HUES48 (cell line): ENCODE data around the gene PMFBP1.

Experiments
- H3K27ac ChIP-seq: one replicate; pipeline ENCODE4 v1.7.0; 2013; ENCODE audit warnings: low read depth, low read length, inconsistent platforms
- H3K27me3 ChIP-seq: 2 replicates; pipeline ENCODE4 v1.6.1; 2013; ENCODE audit warnings: mild to moderate bottlenecking, low read length; ENCODE audit not compliant: control insufficient read depth, insufficient read depth
- H3K36me3 ChIP-seq: 2 replicates; pipeline ENCODE4 v1.6.1; 2013; ENCODE audit warnings: low read length; ENCODE audit not compliant: control insufficient read depth, insufficient read depth
- H3K4me1 ChIP-seq: 2 replicates; pipeline ENCODE4 v1.6.1; 2013; ENCODE audit warnings: mild to moderate bottlenecking, low read length; ENCODE audit not compliant: control insufficient read depth, insufficient read depth
- H3K4me3 ChIP-seq: 2 replicates; pipeline ENCODE4 v1.5.1; 2013; ENCODE audit warnings: mild to moderate bottlenecking, low read depth, low read length
- H3K9ac ChIP-seq: 2 replicates; pipeline ENCODE4 v1.6.1; 2013; ENCODE audit warnings: mild to moderate bottlenecking, low read depth, low read length, moderate library complexity
- H3K9me3 ChIP-seq: 2 replicates; pipeline ENCODE4 v1.6.1; 2013; ENCODE audit warnings: low read length; ENCODE audit not compliant: control insufficient read depth, insufficient read depth

PMFBP1 gene, protein sequence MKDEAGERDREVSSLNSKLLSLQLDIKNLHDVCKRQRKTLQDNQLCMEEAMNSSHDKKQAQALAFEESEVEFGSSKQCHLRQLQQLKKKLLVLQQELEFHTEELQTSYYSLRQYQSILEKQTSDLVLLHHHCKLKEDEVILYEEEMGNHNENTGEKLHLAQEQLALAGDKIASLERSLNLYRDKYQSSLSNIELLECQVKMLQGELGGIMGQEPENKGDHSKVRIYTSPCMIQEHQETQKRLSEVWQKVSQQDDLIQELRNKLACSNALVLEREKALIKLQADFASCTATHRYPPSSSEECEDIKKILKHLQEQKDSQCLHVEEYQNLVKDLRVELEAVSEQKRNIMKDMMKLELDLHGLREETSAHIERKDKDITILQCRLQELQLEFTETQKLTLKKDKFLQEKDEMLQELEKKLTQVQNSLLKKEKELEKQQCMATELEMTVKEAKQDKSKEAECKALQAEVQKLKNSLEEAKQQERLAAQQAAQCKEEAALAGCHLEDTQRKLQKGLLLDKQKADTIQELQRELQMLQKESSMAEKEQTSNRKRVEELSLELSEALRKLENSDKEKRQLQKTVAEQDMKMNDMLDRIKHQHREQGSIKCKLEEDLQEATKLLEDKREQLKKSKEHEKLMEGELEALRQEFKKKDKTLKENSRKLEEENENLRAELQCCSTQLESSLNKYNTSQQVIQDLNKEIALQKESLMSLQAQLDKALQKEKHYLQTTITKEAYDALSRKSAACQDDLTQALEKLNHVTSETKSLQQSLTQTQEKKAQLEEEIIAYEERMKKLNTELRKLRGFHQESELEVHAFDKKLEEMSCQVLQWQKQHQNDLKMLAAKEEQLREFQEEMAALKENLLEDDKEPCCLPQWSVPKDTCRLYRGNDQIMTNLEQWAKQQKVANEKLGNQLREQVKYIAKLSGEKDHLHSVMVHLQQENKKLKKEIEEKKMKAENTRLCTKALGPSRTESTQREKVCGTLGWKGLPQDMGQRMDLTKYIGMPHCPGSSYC

DNA sequence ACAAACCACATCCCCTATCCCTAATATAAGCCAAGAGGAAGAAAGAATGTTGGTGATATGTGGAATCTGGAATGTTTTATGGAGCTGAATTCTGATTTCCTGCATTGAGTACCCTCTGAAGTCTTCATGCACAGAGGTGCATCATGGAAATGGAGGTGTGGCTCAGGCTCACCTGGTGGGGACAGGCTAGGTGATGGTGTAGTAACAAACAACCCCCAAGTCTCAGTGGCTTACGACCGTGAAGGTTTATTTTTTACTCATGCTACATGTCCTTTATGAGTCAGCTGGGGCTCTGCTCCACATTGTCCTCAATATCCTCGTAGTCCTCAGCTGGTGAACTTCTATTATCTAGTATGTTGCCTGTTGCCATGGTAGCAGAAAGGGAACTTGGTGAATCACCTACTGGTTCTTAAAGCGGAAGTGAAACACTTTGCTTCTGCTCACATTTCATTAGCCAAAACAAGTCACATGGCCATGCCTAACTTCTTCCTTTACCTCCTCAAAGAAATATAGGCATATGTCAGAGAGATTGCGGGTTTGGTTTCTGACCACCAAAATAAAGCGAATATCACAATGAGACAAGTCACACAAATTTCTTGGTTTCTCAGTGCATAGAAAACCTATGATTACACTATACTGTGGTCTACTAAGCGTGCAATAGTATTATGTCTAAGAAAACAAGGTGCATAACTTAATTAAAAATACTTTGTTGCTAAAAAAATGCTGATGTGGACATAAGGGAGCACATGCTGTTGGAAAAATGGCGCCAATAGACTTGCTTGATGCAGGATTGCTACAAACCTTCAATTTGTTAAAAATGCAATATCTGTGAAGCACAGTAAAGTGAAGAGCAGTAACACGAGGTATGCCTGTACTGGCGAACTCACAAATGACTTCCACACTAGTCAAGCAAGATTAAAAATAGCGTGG is at the start of gene PMFBP1:
Gene PMFBP1, minus strand, starts transcription at position 51 of the 930 bp plus-strand sequence. CDS start 947 bp downstream, outside the sequence.
- Histone ChIP-seq H3K27ac (no peak within 1 kb of the TSS), H3K9me3 (no peaks in the 10 kb centered on the region), H3K4me1 (no peaks in the 10 kb centered on the region), H3K4me3 (no peak within 1 kb of the TSS), H3K9ac (no peak within 1 kb of the TSS), H3K36me3 (no peaks in the 10 kb centered on the region), H3K27me3 (no peaks in the 10 kb centered on the region)

- Histone ChIP-seq H3K4me3 (no peak overlapping the region), H3K4me1 (no peaks in the 10 kb centered on the region), H3K9ac (no peak overlapping the region), H3K27me3 (no peaks in the 10 kb centered on the region), H3K9me3 (no peaks in the 10 kb centered on the region), H3K36me3 (no peaks in the 10 kb centered on the region), H3K27ac (no peak overlapping the region)
Observed at GRCh38 chr16:72221630-72222024, 49.7 kb upstream of the PMFBP1 start.

- Histone ChIP-seq H3K9me3 (no peaks in the 10 kb centered on the region), H3K4me1 (no peaks in the 10 kb centered on the region), H3K27me3 (no peaks in the 10 kb centered on the region), H3K9ac (no peak overlapping the region), H3K4me3 (no peak overlapping the region), H3K36me3 (no peaks in the 10 kb centered on the region), H3K27ac (no peak overlapping the region)
Observed at GRCh38 chr16:72220875-72221629, 49.1 kb upstream of the PMFBP1 start.

DNA sequence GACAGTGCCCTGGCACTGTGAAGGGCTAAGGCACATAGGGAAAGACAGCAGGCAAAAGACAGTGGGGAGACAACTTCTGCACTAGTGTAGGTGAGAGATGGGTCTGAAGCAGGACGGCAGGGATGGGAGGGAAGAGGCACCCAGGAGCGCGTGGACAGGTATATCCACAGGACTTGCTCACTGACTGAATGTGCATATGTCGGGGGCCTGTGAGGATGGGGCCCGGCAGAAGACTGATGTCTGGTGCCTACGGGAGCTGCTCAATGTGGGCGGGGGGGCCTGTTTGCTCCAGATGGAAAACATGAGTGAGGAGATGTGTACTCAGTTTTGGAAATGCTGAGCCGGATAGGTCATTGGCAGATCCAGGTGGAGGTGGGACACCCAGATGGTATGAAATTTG is 47.3 kb upstream of the PMFBP1 start:
- no peaks in the 10 kb centered on the region for H3K9me3 ChIP-seq
- H3K27ac ChIP-seq = no peak overlapping the region
- no peak overlapping the region for H3K9ac ChIP-seq
- no peaks in the 10 kb centered on the region for H3K4me1 ChIP-seq
- H3K27me3 ChIP-seq = no peaks in the 10 kb centered on the region
- H3K36me3 ChIP-seq = no peaks in the 10 kb centered on the region
- no peak overlapping the region for H3K4me3 ChIP-seq

DNA sequence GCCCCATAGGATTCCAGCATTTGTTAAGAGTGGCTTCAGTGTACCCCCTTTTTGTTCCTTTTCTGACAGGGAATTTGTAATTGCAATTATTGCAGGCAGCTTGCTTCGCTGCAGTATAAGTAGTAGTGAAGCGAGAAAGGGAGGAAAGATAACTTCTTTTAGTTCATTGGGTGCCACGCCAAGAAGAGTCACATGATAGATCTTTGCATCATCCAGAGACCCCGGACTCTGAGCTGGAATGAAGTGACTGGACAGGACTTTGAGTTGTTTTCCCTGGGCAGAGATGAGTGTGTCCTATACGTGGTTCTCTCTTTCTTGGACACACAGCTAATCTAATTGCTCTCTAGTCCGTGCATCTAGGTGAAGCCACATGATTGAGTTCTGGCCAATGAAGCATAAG is 44.8 kb upstream of the PMFBP1 start:
- Histone ChIP-seq H3K9me3 (no peaks in the 10 kb centered on the region), H3K4me3 (no peak overlapping the region), H3K9ac (no peak overlapping the region), H3K27ac (no peak overlapping the region), H3K27me3 (no peaks in the 10 kb centered on the region), H3K36me3 (no peaks in the 10 kb centered on the region), H3K4me1 (no peaks in the 10 kb centered on the region)

DNA sequence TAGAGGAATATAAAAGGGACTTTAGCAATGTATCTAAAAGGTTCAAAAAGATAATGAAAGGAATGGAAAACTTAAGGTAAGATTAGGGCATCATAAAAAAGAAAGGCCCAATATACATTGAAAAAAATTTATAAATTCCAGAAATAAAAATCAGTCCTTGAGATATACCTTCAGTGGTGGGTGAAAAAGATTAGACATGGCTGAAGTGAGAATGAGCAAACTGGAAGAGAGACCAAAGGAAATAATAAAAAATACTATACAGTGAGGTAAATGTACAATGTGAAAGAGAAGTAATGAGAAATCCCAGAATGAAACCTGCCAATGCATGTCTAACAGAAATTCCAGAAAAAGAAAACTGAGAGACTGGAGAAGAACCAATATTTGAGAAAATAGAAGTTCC is 42.9 kb upstream of the PMFBP1 start:
- Histone ChIP-seq H3K36me3 (no peaks in the 10 kb centered on the region), H3K4me3 (no peak overlapping the region), H3K4me1 (no peaks in the 10 kb centered on the region), H3K9me3 (no peaks in the 10 kb centered on the region), H3K9ac (no peak overlapping the region), H3K27me3 (no peaks in the 10 kb centered on the region), H3K27ac (no peak overlapping the region)

DNA sequence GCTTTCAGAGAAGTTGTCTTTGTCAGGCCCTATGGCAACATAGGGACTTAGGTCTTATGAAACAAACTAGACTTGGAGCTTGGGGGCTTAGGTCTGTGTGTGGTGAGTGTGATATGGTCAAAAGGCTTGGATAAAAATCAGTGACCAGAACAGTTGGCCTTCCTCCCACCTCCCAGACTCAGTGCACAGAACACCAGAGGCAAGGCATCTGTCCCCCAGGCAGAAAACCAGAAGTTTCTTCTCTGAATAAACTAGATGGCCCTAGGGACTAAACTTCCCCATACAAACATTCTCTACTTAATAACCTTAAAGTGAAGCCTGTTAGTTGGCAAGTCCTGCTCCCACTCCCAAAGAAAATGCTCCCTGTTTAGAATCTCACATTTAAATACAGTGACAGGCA is 39.2 kb upstream of the PMFBP1 start:
- Histone ChIP-seq H3K4me3 (no peak overlapping the region), H3K4me1 (no peaks in the 10 kb centered on the region), H3K27me3 (no peaks in the 10 kb centered on the region), H3K9me3 (no peaks in the 10 kb centered on the region), H3K36me3 (no peaks in the 10 kb centered on the region), H3K9ac (no peak overlapping the region), H3K27ac (no peak overlapping the region)

DNA sequence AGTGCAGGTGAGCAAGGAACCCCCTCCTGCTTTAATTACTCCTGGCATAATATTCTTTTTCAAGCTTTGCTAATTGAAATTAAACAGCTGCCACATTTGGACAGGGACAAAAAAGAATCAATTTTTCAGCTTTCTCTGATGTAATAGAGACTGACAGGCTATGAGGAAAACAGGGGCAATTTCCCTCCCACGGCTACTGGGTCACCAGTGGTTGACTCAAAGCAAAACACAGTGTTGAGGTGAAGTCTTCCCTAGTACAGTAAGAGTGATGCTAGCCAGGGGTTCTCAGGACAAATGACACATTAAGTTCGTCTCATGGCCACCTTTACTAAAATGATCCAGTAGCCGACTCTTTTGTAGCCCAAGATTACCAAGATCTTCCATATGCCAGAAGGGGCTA is 38.6 kb upstream of the PMFBP1 start:
- H3K4me3 ChIP-seq = no peak overlapping the region
- H3K9me3 ChIP-seq = no peaks in the 10 kb centered on the region
- no peaks in the 10 kb centered on the region for H3K27me3 ChIP-seq
- H3K27ac ChIP-seq = no peak overlapping the region
- H3K36me3 ChIP-seq = no peaks in the 10 kb centered on the region
- no peaks in the 10 kb centered on the region for H3K4me1 ChIP-seq
- H3K9ac ChIP-seq = no peak overlapping the region

GRCh38 chr16:72210072-72210471 is 38.1 kb upstream of the PMFBP1 start:
- Histone ChIP-seq H3K9ac (no peak overlapping the region), H3K9me3 (no peaks in the 10 kb centered on the region), H3K4me1 (no peaks in the 10 kb centered on the region), H3K27ac (no peak overlapping the region), H3K36me3 (no peaks in the 10 kb centered on the region), H3K27me3 (no peaks in the 10 kb centered on the region), H3K4me3 (no peak overlapping the region)

DNA sequence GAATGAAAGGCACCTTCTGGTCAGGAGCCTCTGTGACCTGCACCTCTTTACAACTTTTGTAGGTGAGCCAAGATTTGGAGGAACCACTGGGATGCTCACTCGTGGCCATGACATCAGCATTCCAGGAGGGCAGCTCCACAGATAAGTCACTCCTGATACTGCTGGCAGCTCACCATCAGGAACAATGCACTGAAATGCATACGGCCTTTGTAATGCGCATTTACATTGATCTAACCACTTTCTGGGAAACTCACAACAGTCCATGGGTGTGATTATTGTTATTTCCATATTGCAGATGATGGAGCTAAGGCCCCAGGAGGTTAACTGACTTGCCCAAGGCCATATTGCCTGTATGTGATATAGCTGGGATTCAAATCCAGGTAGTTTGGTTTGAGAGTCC is 34.3 kb upstream of the PMFBP1 start:
- Histone ChIP-seq H3K4me1 (peaks cover 13% of the 10 kb centered on the region; the same call in 1 of the 2 replicates), H3K36me3 (no peaks in the 10 kb centered on the region), H3K27ac (no peak overlapping the region), H3K27me3 (no peaks in the 10 kb centered on the region), H3K4me3 (no peak overlapping the region), H3K9ac (no peak overlapping the region), H3K9me3 (no peaks in the 10 kb centered on the region)
